H1 (cell line): ENCODE results near the gene TUT1. TPM values are rescaled to one million over a fixed set of nuclear protein-coding genes. Genes with fewer than 3 reads are reported as not detected.

Source experiments
- CTCF ChIA-PET: fragments of 300-600 bp; sonication (Branson Sonifier 250); formaldehyde crosslinking; loops from one replicate; lab custom pipeline; 2021; ENCODE audit not compliant: partially characterized antibody; lab: Charles Lee
- POLR2A ChIA-PET: fragments of 300-600 bp; sonication (Branson Sonifier 250); formaldehyde crosslinking; loops from one replicate; lab custom pipeline; 2021; ENCODE audit warnings: inconsistent platforms; ENCODE audit not compliant: partially characterized antibody; lab: Charles Lee
- DNase-seq, 2 experiments: peaks; one replicate each; pipeline versions ENCODE4 v3.0.0 to v3.0.0-alpha.2; 2010 to 2022; ENCODE audit warnings: low spot score in 2 of 2, low read depth in 1 of 2, mixed read lengths in 1 of 2
- FAIRE-seq: peaks from 2 replicates; lab custom pipeline; 2011; peaks lifted over from hg19 to GRCh38; lab: Jason Lieb, UNC
- H2AFZ ChIP-seq: 2 replicates; pipeline ENCODE4 v1.8.1; 2012; ENCODE audit warnings: low read length, inconsistent platforms
- H2AK5ac ChIP-seq: 2 replicates; pipeline ENCODE4 v1.6.1; 2013; ENCODE audit warnings: low read depth, low read length
- H2BK120ac ChIP-seq: replicated peaks from 2 replicates; pipeline ENCODE3; 2013; ENCODE audit warnings: low read depth, low read length, inconsistent platforms
- H2BK12ac ChIP-seq: 2 replicates; pipeline ENCODE4 v1.6.1; 2013; ENCODE audit warnings: low read depth, low read length
- H2BK15ac ChIP-seq: 2 replicates; pipeline ENCODE4 v1.6.1; 2013; ENCODE audit warnings: low read length
- H2BK20ac ChIP-seq: 2 replicates; pipeline ENCODE4 v1.6.1; 2013; ENCODE audit warnings: low read length
- H2BK5ac ChIP-seq: 2 replicates; pipeline ENCODE4 v1.6.1; 2013; ENCODE audit warnings: low read depth, low read length
- H3K14ac ChIP-seq: 2 replicates; pipeline ENCODE4 v1.6.1; 2013; ENCODE audit warnings: inconsistent platforms; ENCODE audit not compliant: insufficient read length
- H3K18ac ChIP-seq: 2 replicates; pipeline ENCODE4 v1.6.1; 2013; ENCODE audit warnings: low read length; ENCODE audit errors: extremely low read depth
- H3K23ac ChIP-seq: 2 replicates; pipeline ENCODE4 v1.6.1; 2013; ENCODE audit warnings: inconsistent platforms; ENCODE audit not compliant: insufficient read length
- H3K23me2 ChIP-seq: 2 replicates; pipeline ENCODE4 v1.6.1; 2013; ENCODE audit warnings: low read depth, low read length
- H3K27ac ChIP-seq: 2 replicates; pipeline ENCODE4 v1.6.1; 2011; ENCODE audit warnings: low read depth, low read length, inconsistent platforms
- H3K27me3 ChIP-seq, 4 experiments: replicated peaks in 1 of 4; 1 replicate in 1 of 4; 2 replicates in 3 of 4; pipeline versions ENCODE4 v1.6.1 to v1.8.1; 2011 to 2013; ENCODE audit warnings: low read length in 3 of 4, mild to moderate bottlenecking in 3 of 4, inconsistent platforms in 2 of 4, mixed read lengths in 2 of 4, moderate library complexity in 1 of 4; ENCODE audit not compliant: control insufficient read depth in 3 of 4, insufficient read depth in 3 of 4; ENCODE audit errors: extremely low read depth in 1 of 4
- H3K36me3 ChIP-seq, 4 experiments: 2 replicates each; pipeline versions ENCODE4 v1.6.1 to v1.8.1; 2011 to 2013; ENCODE audit warnings: mild to moderate bottlenecking in 4 of 4, low read length in 3 of 4, moderate library complexity in 2 of 4, control low read depth in 1 of 4, inconsistent platforms in 1 of 4; ENCODE audit not compliant: insufficient read depth in 4 of 4, control insufficient read depth in 2 of 4
- H3K4ac ChIP-seq: replicated peaks from 2 replicates; pipeline ENCODE3; 2013; ENCODE audit warnings: low read length, low read depth, mixed read lengths, inconsistent platforms; ENCODE audit not compliant: insufficient read length
- H3K4me1 ChIP-seq, 4 experiments: replicated peaks in 1 of 4; 1 replicate in 1 of 4; 2 replicates in 3 of 4; pipeline versions ENCODE4 v1.6.1 to v1.8.1; 2011 to 2013; ENCODE audit warnings: low read length in 3 of 4, inconsistent platforms in 2 of 4, mixed read lengths in 1 of 4; ENCODE audit not compliant: insufficient read depth in 4 of 4, control insufficient read depth in 3 of 4
- H3K4me2 ChIP-seq, 2 experiments: 2 replicates each; pipeline versions ENCODE4 v1.6.1 to v1.8.1; 2011 to 2013; ENCODE audit warnings: low read depth in 2 of 2, low read length in 2 of 2, control low read depth in 1 of 2, inconsistent platforms in 1 of 2, mild to moderate bottlenecking in 1 of 2; ENCODE audit not compliant: insufficient read depth in 1 of 2
- H3K4me3 ChIP-seq, 4 experiments: fragments of 200-600, 300-600 bp in 1 of 4; sonication (generic), shearing (Covaris generic), sonication (Bioruptor Twin) in 1 of 4; 2 replicates each; pipeline versions ENCODE4 v1.5.1 to v1.8.1; 2011 to 2016; ENCODE audit warnings: low read length in 4 of 4, low read depth in 3 of 4, control low read depth in 2 of 4, inconsistent platforms in 2 of 4, mild to moderate bottlenecking in 2 of 4, mixed read lengths in 1 of 4, moderate library complexity in 1 of 4; ENCODE audit not compliant: insufficient read depth in 2 of 4; ENCODE audit errors: extremely low read depth in 1 of 4
- H3K56ac ChIP-seq: replicated peaks from 2 replicates; pipeline ENCODE3; 2013; ENCODE audit warnings: low read depth, mild to moderate bottlenecking, mixed read lengths, low read length, inconsistent platforms; ENCODE audit not compliant: insufficient read length
- H3K79me1 ChIP-seq: 2 replicates; pipeline ENCODE4 v1.6.1; 2013; ENCODE audit warnings: low read depth, low read length, control low read depth
- H3K79me2 ChIP-seq, 2 experiments: 2 replicates each; pipeline versions ENCODE4 v1.6.1 to v1.8.1; 2012 to 2013; ENCODE audit warnings: low read length in 2 of 2, mild to moderate bottlenecking in 2 of 2, inconsistent platforms in 1 of 2; ENCODE audit not compliant: insufficient read depth in 2 of 2, control insufficient read depth in 1 of 2
- H3K9ac ChIP-seq, 4 experiments: replicated peaks in 1 of 4; 1 replicate in 1 of 4; 2 replicates in 3 of 4; pipeline versions ENCODE4 v1.6.1 to v1.8.1; 2011 to 2013; ENCODE audit warnings: low read depth in 3 of 4, low read length in 3 of 4, control low read depth in 2 of 4, mild to moderate bottlenecking in 2 of 4, moderate library complexity in 2 of 4, inconsistent platforms in 1 of 4; ENCODE audit errors: extremely low read depth in 1 of 4
- H3K9me3 ChIP-seq, 2 experiments: 2 replicates each; pipeline versions ENCODE4 v1.6.1 to v1.8.1; 2012 to 2013; ENCODE audit warnings: mild to moderate bottlenecking in 2 of 2, moderate library complexity in 2 of 2, control low read depth in 1 of 2, inconsistent platforms in 1 of 2, low read depth in 1 of 2, low read length in 1 of 2, mixed read lengths in 1 of 2; ENCODE audit not compliant: insufficient read depth in 2 of 2
- H4K20me1 ChIP-seq, 2 experiments: replicated peaks in 1 of 2; 2 replicates each; pipeline versions ENCODE3 to v1.8.1; 2011 to 2013; ENCODE audit warnings: inconsistent platforms in 2 of 2, low read length in 2 of 2, mild to moderate bottlenecking in 1 of 2; ENCODE audit not compliant: insufficient read depth in 2 of 2, control insufficient read depth in 1 of 2
- H4K5ac ChIP-seq: 2 replicates; pipeline ENCODE4 v1.6.1; 2013; ENCODE audit warnings: low read length, low read depth, mixed read lengths, inconsistent platforms; ENCODE audit not compliant: insufficient read length
- H4K8ac ChIP-seq: 2 replicates; pipeline ENCODE4 v1.8.0; 2013; ENCODE audit warnings: mild to moderate bottlenecking, moderate library complexity, low read length, inconsistent platforms; ENCODE audit not compliant: insufficient read depth; ENCODE audit errors: extremely low read depth
- H4K91ac ChIP-seq: replicated peaks from 2 replicates; pipeline ENCODE3; 2013; ENCODE audit warnings: low read length, mixed read lengths, inconsistent platforms; ENCODE audit not compliant: insufficient read length
- BRCA1 ChIP-seq: IDR thresholded peaks from 2 replicates; pipeline ENCODE4 v1.6.1; 2012; ENCODE audit warnings: low read depth, low read length, improper control_type of control experiment
- CREB1 ChIP-seq: IDR thresholded peaks from 2 replicates; pipeline ENCODE4 v1.6.1; 2012; ENCODE audit warnings: inconsistent platforms
- EP300 ChIP-seq, 2 experiments: IDR thresholded peaks; 1 replicate in 1 of 2; 2 replicates in 1 of 2; pipeline ENCODE4 v1.6.1; 2011 to 2012; ENCODE audit warnings: low read depth in 2 of 2, low read length in 2 of 2, mild to moderate bottlenecking in 2 of 2, borderline replicate concordance in 1 of 2, inconsistent platforms in 1 of 2, moderate library complexity in 1 of 2
- KDM1A ChIP-seq: fragments of 200-600, 300-600 bp; sonication (generic); IDR thresholded peaks from 2 replicates; pipeline ENCODE4 v1.7.1; 2016; ENCODE audit warnings: mild to moderate bottlenecking, low read length, borderline replicate concordance
- SAP30 ChIP-seq: fragments of 300-600 bp; sonication (generic); IDR thresholded peaks from 2 replicates; pipeline ENCODE4 v1.7.1; 2012; ENCODE audit warnings: low read length, moderate library complexity, mild to moderate bottlenecking, inconsistent platforms; ENCODE audit not compliant: insufficient read depth, insufficient replicate concordance
- SUZ12 ChIP-seq: fragments of 200-600 bp; sonication (generic); IDR thresholded peaks from 2 replicates; pipeline ENCODE4 v1.6.1; 2012; ENCODE audit warnings: mild to moderate bottlenecking, inconsistent platforms, low read length, moderate library complexity, mixed read lengths
- WGBS, 2 experiments: shearing (Covaris generic) in 1 of 2; methylation state at CpG; one replicate each; pipeline versions ENCODE4 v1.1.6 to v1.1.7; 2013 to 2015; ENCODE audit warnings: low lambda C conversion rate in 2 of 2, mixed read lengths in 2 of 2, inconsistent platforms in 1 of 2, low coverage in 1 of 2, missing lambda C conversion rate in 1 of 2; ENCODE audit not compliant: insufficient replicate concordance in 2 of 2, insufficient coverage in 1 of 2, insufficient read length in 1 of 2; ENCODE audit errors: extremely low coverage in 1 of 2, missing lambda C conversion rate in 1 of 2; 5-methylcytosine and 5-hydroxymethylcytosine counted together
- polyA plus RNA-seq, 7 experiments: library from polyadenylated mRNA; depleted of rRNA in 3 of 7; stranded (reverse) in 5 of 7; unstranded in 2 of 7; fragments of >200 nt in 5 of 7; fragments of 200-250 nt in 2 of 7; gene quantifications; 1 replicate in 5 of 7; 2 replicates in 1 of 7; 4 replicates in 1 of 7; pipeline versions ENCODE4 v1.2.1 to v1.2.3, GENCODE V29; 2011 to 2013; ENCODE audit warnings: missing spikeins in 2 of 7, mixed read lengths in 2 of 7
- total RNA-seq: library from RNA; stranded (reverse); fragmentation: NEBNext Ultra II Directional; extraction: Animal tissue kit (Norgen Biotek cat#: 25700); gene quantifications from 2 replicates; pipeline ENCODE4 v1.2.1, GENCODE V29; 2021

TUT1 gene
- total and polyA plus RNA-seq, 2 of the 8 experiments (the other 6 are each of a cell fraction or from before 2014, with no cell fraction given), result 17.8 to 24.6 TPM

- DNase-seq, result no peak
- H3K79me2 ChIP-seq, result no peaks in the 10 kb centered on the region; a peak in 1 of 4 replicates
Measured at GRCh38 chr11:62536301-62536957, 54.9 kb downstream of the TUT1 start.

More at GRCh38 chr11:62536301-62536957, 54.9 kb downstream of the TUT1 start:
- ChIA-PET CTCF (interaction anchor here (0.9 to 5.3 kb wide), 8 partner anchors 21 to 144 kb away, joined by 3 to 27 read pairs (median 3); no protein-coding TSS in a partner anchor), POLR2A (interaction anchor here (0.7 to 1.1 kb wide), 3 partner anchors 16 to 54 kb away, joined by 3 to 4 read pairs (median 3); no protein-coding TSS in a partner anchor)
- H3K9ac ChIP-seq, result no peak overlapping the region
- H4K5ac ChIP-seq, result no peak overlapping the region
- no peaks in the 10 kb centered on the region for H4K20me1 ChIP-seq
- no peaks in the 10 kb centered on the region for H3K79me1 ChIP-seq
- H3K18ac ChIP-seq, result no peak overlapping the region; the same call in 1 of the 2 replicates
- TF ChIP-seq BRCA1 (no peak), SUZ12 (no peak), CREB1 (no peak), EP300 (IDR thresholded peaks at IDR 0.05; ENCODE audit: borderline replicate concordance in 1 of 2, low read depth in 2 of 2, low read length in 2 of 2) (no peak), KDM1A (no peak), SAP30 (no peak)
- no peak overlapping the region for H4K8ac ChIP-seq
- H2BK15ac ChIP-seq, result no peak overlapping the region
- no peak overlapping the region for H2BK20ac ChIP-seq
- peaks cover 0 to 9% (median 4%) of the 10 kb centered on the region in 4 experiments; a peak in 5 of 7 replicates for H3K4me1 ChIP-seq
- H4K91ac ChIP-seq, result no peak overlapping the region
- no peak overlapping the region for H2BK12ac ChIP-seq
- H3K27me3 ChIP-seq, result no peaks in the 10 kb centered on the region; a peak in 2 of 7 replicates
- no peak for FAIRE-seq
- no peak overlapping the region for H3K27ac ChIP-seq
- H3K56ac ChIP-seq, result no peak overlapping the region
- no peaks in the 10 kb centered on the region for H3K23me2 ChIP-seq
- no peak overlapping the region for H3K4ac ChIP-seq
- no peak overlapping the region for H3K4me3 ChIP-seq
- H3K9me3 ChIP-seq, result no peaks in the 10 kb centered on the region
- H2BK5ac ChIP-seq, result no peak overlapping the region
- no peak overlapping the region for H2AFZ ChIP-seq
- no peak overlapping the region for H2BK120ac ChIP-seq
- WGBS, 2 experiments, result 74% methylated on average over 21 of the region's 21 CpGs; no CpG with 5 or more reads in 1 of the 2 experiments
- peaks cover 0 to 4% (median 0%) of the 10 kb centered on the region in 4 experiments; a peak in 1 of 8 replicates for H3K36me3 ChIP-seq
- no peak overlapping the region for H2AK5ac ChIP-seq
- H3K4me2 ChIP-seq, result peak overlapping the region in 1 of 2 experiments; percentile 38; a peak in 2 of 4 replicates
- H3K14ac ChIP-seq, result no peak overlapping the region
- no peak overlapping the region for H3K23ac ChIP-seq
